Erythroblast (primary cell): ENCODE results near the gene CCDC8.

Source experiments
- DNase-seq, 2 experiments: peaks; one replicate each; lab custom pipeline; 2025; lab: John Stamatoyannopoulos, UW
- GATA1 ChIP-seq: IDR thresholded peaks from 2 replicates; pipeline ENCODE4 v1.6.1; 2011; ENCODE audit warnings: low read depth, mild to moderate bottlenecking, control low read depth, low read length, moderate library complexity
- POLR2A ChIP-seq: IDR thresholded peaks from 2 replicates; pipeline ENCODE4 v1.6.1; 2011; ENCODE audit warnings: mild to moderate bottlenecking, low read length

Gene CCDC8

DNA sequence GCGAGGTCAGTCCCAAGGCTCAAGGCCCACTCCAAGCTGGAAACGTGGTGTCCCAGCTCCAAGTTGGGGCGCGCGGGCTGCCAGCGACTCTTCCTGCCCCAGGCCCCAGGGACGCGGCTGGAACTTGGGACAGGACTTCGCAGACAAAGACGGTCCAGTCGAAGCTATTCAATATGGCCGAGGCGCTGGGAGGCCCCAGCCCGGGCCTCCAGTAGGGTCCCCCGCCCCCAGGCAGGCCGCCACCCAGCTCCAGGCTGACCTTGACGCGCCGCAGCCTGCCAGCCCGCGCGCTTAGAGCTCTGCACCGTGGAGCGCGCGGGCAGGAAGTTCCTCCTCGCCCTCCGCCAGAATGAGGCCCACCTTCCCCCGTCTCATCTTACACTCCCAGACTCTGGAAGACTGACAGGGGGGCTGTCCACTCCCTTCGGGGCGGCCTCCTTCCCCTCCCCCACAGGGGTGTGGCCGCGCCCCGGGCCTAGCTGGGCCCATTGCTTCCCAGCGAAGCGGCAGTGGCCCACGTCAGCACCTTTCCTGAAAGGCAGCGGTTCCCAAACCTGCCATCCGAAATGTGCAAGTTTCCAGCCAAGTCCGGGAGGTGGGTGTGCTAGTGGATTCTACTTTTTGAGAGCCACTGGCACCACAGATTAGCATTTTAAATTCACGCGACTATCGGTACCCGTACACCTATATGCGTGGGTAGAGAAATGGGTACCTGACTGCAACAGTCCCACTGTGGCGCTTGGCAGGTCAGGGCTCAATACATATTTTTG is at the start of gene CCDC8:
Gene CCDC8 (minus strand): TSS at position 303 of the 770 bp plus-strand sequence. CDS start 754 bp downstream, outside the sequence.
- DNase-seq = peak in 1 of 2 experiments; percentile 32
- no peak for TF ChIP-seq GATA1
- TF ChIP-seq POLR2A = no peak

- no peak for TF ChIP-seq POLR2A
- no peak for DNase-seq
Measured at GRCh38 chr19:46461537-46461936, 48.2 kb upstream of the CCDC8 start.

DNA sequence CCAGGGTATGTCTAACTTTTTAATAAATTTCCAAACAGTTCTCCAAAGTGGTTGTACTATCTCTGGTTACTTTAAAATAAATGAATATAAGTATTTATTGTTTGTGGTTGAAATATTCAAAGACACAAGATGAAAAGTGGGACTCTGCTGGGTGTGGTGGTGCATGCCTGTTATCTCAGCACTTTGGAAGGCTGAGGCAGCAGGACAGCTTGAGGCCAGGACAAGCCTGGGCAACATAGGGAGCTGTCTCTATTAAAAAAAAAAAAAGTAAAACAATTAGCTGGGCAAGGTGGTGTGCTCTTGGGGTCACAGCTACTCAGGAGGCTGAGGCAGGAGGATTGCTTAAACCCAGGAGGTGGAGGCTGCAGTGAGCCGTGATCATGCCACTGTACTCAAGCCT is 47.6 kb upstream of the CCDC8 start:
- no peak for TF ChIP-seq GATA1
- TF ChIP-seq POLR2A = no peak
- DNase-seq = no peak

- DNase-seq = no peak
- TF ChIP-seq GATA1 (no peak), POLR2A (no peak)
Measured at GRCh38 chr19:46460055-46460454, 46.7 kb upstream of the CCDC8 start.

GRCh38 chr19:46456930-46457329 is 43.6 kb upstream of the CCDC8 start:
- TF ChIP-seq GATA1 = no peak
- no peak for TF ChIP-seq POLR2A

DNA sequence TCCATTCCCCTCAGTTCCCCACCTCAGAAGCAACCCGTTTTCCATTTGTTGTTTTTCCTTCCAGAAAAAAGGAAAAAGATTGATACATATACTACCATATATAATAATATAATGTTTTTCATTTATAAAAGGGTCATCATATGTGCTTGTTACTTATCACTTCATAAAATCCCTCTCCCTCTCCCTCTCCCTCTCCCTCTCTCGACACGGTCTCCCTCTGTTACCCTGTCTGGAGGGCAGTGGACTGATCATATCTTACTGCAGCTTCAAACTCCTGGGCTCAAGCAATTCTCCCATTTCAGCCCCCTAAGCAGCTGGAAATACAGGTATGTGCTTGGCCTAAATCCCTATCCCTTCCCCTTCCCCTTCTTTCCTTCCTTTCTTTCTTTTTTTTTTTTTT is 40.9 kb upstream of the CCDC8 start:
- DNase-seq = no peak
- TF ChIP-seq POLR2A (no peak), GATA1 (no peak)

More at GRCh38 chr19:46456930-46457329, 43.6 kb upstream of the CCDC8 start:
- DNase-seq = no peak

DNA sequence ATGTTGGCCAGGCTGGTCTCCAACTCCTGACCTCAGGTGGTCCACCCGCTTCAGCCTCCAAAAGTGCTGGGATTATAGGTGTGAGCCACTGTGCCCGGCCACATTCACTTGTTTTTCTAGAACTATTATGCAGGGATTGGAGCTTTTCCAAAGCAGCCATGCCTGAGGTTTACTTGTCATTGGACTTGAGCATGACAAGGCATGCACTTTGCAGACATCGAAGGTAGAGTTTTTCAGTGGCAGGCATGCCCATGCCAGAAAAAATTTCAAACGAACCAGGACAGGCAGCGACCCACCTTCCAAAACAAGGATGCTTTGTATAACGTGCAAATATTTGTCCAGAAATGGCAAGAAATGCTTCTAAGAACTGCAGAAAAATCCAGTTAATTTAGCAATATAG is 40.3 kb upstream of the CCDC8 start:
- TF ChIP-seq POLR2A (no peak), GATA1 (no peak)
- DNase-seq = no peak

- DNase-seq = no peak
- TF ChIP-seq POLR2A (no peak), GATA1 (no peak)
Measured at GRCh38 chr19:46452186-46452585, 38.8 kb upstream of the CCDC8 start.

- TF ChIP-seq GATA1 (no peak), POLR2A (no peak)
- no peak for DNase-seq
Measured at GRCh38 chr19:46451352-46451751, 38.0 kb upstream of the CCDC8 start.

GRCh38 chr19:46450737-46451136 is 37.4 kb upstream of the CCDC8 start:
- no peak for DNase-seq
- TF ChIP-seq GATA1 = no peak
- no peak for TF ChIP-seq POLR2A

DNA sequence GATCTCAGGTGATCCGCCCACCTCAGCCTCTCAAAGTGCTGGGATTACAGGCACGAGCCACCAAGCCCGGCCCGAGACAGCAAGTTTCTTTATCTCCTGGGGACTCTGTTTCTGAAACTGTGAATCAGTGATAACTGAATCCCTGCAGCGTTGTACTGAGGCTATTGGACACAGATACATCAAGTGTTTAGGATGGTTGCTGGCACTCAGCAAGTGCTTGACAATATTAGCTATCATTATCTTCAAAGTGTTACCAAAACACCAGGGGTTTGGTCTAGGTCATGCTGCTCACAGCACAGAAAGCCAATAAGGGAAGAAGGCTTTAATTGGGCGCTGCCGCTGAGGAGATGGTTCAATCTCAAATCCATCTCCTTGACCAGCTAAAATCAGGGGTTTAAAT is 35.9 kb upstream of the CCDC8 start:
- no peak for DNase-seq
- TF ChIP-seq POLR2A (no peak), GATA1 (no peak)

GRCh38 chr19:46448601-46449000 is 35.2 kb upstream of the CCDC8 start:
- no peak for DNase-seq
- TF ChIP-seq GATA1 (no peak), POLR2A (no peak)

DNA sequence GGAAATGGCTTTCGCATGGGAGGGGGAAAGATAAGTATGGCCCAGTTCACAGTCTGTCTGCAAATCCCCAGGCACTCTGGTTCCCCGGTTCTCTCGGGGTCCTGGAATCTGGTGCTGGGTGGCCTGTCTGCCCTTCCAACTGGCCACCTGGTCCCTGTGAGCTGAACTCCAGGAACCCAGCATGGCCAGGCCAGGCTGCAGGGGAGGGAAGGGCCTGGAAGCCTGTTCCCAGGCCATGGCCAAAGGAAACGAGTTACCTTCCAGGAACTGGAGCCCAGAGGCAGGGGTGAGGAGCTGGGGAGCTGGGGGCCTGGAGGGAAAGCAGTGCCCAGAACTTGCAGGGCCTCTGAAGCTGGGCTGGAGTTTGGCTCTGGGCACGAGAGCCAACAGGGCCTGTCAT is 34.5 kb upstream of the CCDC8 start:
- TF ChIP-seq POLR2A (no peak), GATA1 (no peak)
- DNase-seq = no peak

- TF ChIP-seq POLR2A (no peak), GATA1 (no peak)
- no peak for DNase-seq
Measured at GRCh38 chr19:46447006-46447405, 33.6 kb upstream of the CCDC8 start.

DNA sequence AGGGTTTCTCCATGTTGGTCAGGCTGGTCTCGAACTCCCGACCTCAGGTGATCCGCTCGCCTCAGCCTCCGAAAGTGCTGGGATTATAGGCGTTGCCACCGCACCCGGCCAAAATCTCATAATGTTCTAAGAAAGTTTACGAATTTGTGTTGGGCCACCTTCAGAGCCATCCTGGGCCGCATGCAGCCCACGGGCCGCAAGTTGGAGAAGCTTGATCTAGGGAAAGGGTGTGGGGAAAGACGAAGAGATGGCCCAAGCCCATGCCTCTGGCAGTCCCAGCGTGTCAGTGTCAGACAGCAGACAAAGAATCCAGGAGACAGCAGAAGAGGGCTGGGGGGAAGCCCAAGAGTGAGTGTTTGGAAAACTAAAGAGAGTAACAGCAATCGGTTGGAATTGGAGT is 32.7 kb upstream of the CCDC8 start:
- DNase-seq = no peak
- no peak for TF ChIP-seq GATA1
- no peak for TF ChIP-seq POLR2A
